H1 (cell line): Measurements from ENCODE around the gene WDR7.

Experiments
- BRCA1 ChIP-seq: IDR thresholded peaks from 2 replicates; pipeline ENCODE4 v1.6.1; 2012; ENCODE audit warnings: low read depth, low read length, improper control_type of control experiment
- POLR2A ChIP-seq, 2 experiments: IDR thresholded peaks; 1 replicate in 1 of 2; 2 replicates in 1 of 2; pipeline ENCODE4 v1.6.1; 2011; ENCODE audit warnings: low read depth in 2 of 2, low read length in 2 of 2, mild to moderate bottlenecking in 2 of 2; ENCODE audit errors: control extremely low read depth in 1 of 2

DNA sequence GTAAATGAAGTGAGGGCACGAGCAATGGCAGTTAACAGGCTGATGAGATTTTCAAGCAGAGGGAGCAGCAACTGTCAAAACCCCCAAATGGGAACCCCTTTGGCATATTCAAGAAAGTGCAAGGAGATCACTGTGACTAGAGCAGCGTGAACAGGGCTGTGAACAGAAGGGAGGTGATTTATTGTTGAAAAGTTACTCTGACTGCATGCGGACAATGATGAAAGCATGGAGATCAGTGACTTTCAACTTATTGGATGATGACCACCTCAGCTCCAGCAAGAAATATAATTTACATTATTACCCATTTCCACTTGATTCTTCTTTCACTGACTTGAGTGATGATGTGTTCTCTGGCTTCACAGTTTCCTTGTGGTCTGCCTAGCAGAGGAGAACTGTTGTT, 308.0 kb downstream of the WDR7 start:
- TF ChIP-seq POLR2A (IDR thresholded peaks at IDR 0.05; ENCODE audit: control extremely low read depth in 1 of 2, low read depth in 2 of 2, low read length in 2 of 2) (no peak), BRCA1 (no peak)
